ENCODE measurements around the gene SELENOP.

SELENOP gene

GRCh38 chr5:42791151-42791550 is 20.5 kb downstream of the SELENOP start:
- H3K9me3 ChIP-seq (ENCODE audit: control extremely low read depth in 1 of 5, control insufficient read depth in 4 of 5, insufficient read depth in 2 of 5, low read depth in 1 of 5, low read length in 4 of 5), result peaks cover 2 to 38% (median 7%) of the 10 kb centered on the region in 5 experiments
- CTCF ChIA-PET, result interaction anchor here (1.0 kb wide), 1 partner anchor 1541 kb away, joined by 3 read pairs; no protein-coding TSS in a partner anchor
- POLR2A ChIA-PET, result no interaction called here
- H3K27ac ChIP-seq (ENCODE audit: insufficient read depth in 1 of 2, low read depth in 1 of 2, low read length in 2 of 2, poor library complexity in 1 of 2, severe bottlenecking in 2 of 2), result no peak overlapping the region
- H3K36me3 ChIP-seq (ENCODE audit: control insufficient read depth in 4 of 4, insufficient read depth in 4 of 4, low read length in 3 of 4), result peaks cover 0 to 24% (median 0%) of the 10 kb centered on the region in 4 experiments
- no peak for DNase-seq
- no peak overlapping the region for H3K4me3 ChIP-seq (ENCODE audit: control insufficient read depth in 1 of 7, extremely low read depth in 1 of 7, insufficient read depth in 4 of 7, low read depth in 2 of 7, low read length in 6 of 7)
- no peaks in the 10 kb centered on the region for H3K4me1 ChIP-seq (ENCODE audit: control extremely low read depth in 1 of 4, control insufficient read depth in 4 of 4, insufficient read depth in 4 of 4, low read length in 3 of 4)
- no peaks in the 10 kb centered on the region for H3K27me3 ChIP-seq (replicated peaks in 2 of 5; ENCODE audit: control insufficient read depth in 4 of 5, insufficient read depth in 5 of 5, low read length in 4 of 5)

- H3K4me3 ChIP-seq (ENCODE audit: control insufficient read depth in 1 of 7, extremely low read depth in 1 of 7, insufficient read depth in 4 of 7, low read depth in 2 of 7, low read length in 6 of 7), result no peak overlapping the region
- DNase-seq, result no peak
- ChIA-PET POLR2A (no interaction called here), CTCF (no interaction called here)
- peaks cover 0 to 24% (median 0%) of the 10 kb centered on the region in 4 experiments for H3K36me3 ChIP-seq (ENCODE audit: control insufficient read depth in 4 of 4, insufficient read depth in 4 of 4, low read length in 3 of 4)
- 100% methylated on average over 1 of the region's 1 CpG for WGBS (ENCODE audit: insufficient coverage)
- no peaks in the 10 kb centered on the region for H3K27me3 ChIP-seq (replicated peaks in 2 of 5; ENCODE audit: control insufficient read depth in 4 of 5, insufficient read depth in 5 of 5, low read length in 4 of 5)
- peaks cover 2 to 38% (median 7%) of the 10 kb centered on the region in 5 experiments for H3K9me3 ChIP-seq (ENCODE audit: control extremely low read depth in 1 of 5, control insufficient read depth in 4 of 5, insufficient read depth in 2 of 5, low read depth in 1 of 5, low read length in 4 of 5)
- no peak overlapping the region for H3K27ac ChIP-seq (ENCODE audit: insufficient read depth in 1 of 2, low read depth in 1 of 2, low read length in 2 of 2, poor library complexity in 1 of 2, severe bottlenecking in 2 of 2)
- no peaks in the 10 kb centered on the region for H3K4me1 ChIP-seq (ENCODE audit: control extremely low read depth in 1 of 4, control insufficient read depth in 4 of 4, insufficient read depth in 4 of 4, low read length in 3 of 4)
Observed at GRCh38 chr5:42787845-42788244, 23.8 kb downstream of the SELENOP start.

GRCh38 chr5:42787073-42787472 is 24.6 kb downstream of the SELENOP start:
- Histone ChIP-seq H3K36me3 (ENCODE audit: control insufficient read depth in 4 of 4, insufficient read depth in 4 of 4, low read length in 3 of 4) (peaks cover 0 to 19% (median 0%) of the 10 kb centered on the region in 4 experiments), H3K27me3 (replicated peaks in 2 of 5; ENCODE audit: control insufficient read depth in 4 of 5, insufficient read depth in 5 of 5, low read length in 4 of 5) (no peaks in the 10 kb centered on the region), H3K4me1 (ENCODE audit: control extremely low read depth in 1 of 4, control insufficient read depth in 4 of 4, insufficient read depth in 4 of 4, low read length in 3 of 4) (no peaks in the 10 kb centered on the region), H3K9me3 (ENCODE audit: control extremely low read depth in 1 of 5, control insufficient read depth in 4 of 5, insufficient read depth in 2 of 5, low read depth in 1 of 5, low read length in 4 of 5) (peaks cover 1 to 38% (median 7%) of the 10 kb centered on the region in 5 experiments), H3K27ac (ENCODE audit: insufficient read depth in 1 of 2, low read depth in 1 of 2, low read length in 2 of 2, poor library complexity in 1 of 2, severe bottlenecking in 2 of 2) (no peak overlapping the region), H3K4me3 (ENCODE audit: control insufficient read depth in 1 of 7, extremely low read depth in 1 of 7, insufficient read depth in 4 of 7, low read depth in 2 of 7, low read length in 6 of 7) (no peak overlapping the region)
- POLR2A ChIA-PET, result no interaction called here
- DNase-seq, result no peak
- CTCF ChIA-PET, result no interaction called here

GRCh38 chr5:42785756-42786155 is 25.9 kb downstream of the SELENOP start:
- ChIA-PET POLR2A (no interaction called here), CTCF (interaction anchor here (1.0 kb wide), 1 partner anchor 24 kb away, joined by 3 read pairs; no protein-coding TSS in a partner anchor)
- 100% methylated on average over 3 of the region's 4 CpGs for WGBS (ENCODE audit: insufficient coverage)
- H3K4me1 ChIP-seq (ENCODE audit: control extremely low read depth in 1 of 4, control insufficient read depth in 4 of 4, insufficient read depth in 4 of 4, low read length in 3 of 4), result no peaks in the 10 kb centered on the region
- no peak overlapping the region for H3K4me3 ChIP-seq (ENCODE audit: control insufficient read depth in 1 of 7, extremely low read depth in 1 of 7, insufficient read depth in 4 of 7, low read depth in 2 of 7, low read length in 6 of 7)
- H3K9me3 ChIP-seq (ENCODE audit: control extremely low read depth in 1 of 5, control insufficient read depth in 4 of 5, insufficient read depth in 2 of 5, low read depth in 1 of 5, low read length in 4 of 5), result peaks cover 0 to 35% (median 7%) of the 10 kb centered on the region in 5 experiments
- H3K36me3 ChIP-seq (ENCODE audit: control insufficient read depth in 4 of 4, insufficient read depth in 4 of 4, low read length in 3 of 4), result peaks cover 0 to 19% (median 0%) of the 10 kb centered on the region in 4 experiments
- no peak for DNase-seq
- no peaks in the 10 kb centered on the region for H3K27me3 ChIP-seq (replicated peaks in 2 of 5; ENCODE audit: control insufficient read depth in 4 of 5, insufficient read depth in 5 of 5, low read length in 4 of 5)
- no peak overlapping the region for H3K27ac ChIP-seq (ENCODE audit: insufficient read depth in 1 of 2, low read depth in 1 of 2, low read length in 2 of 2, poor library complexity in 1 of 2, severe bottlenecking in 2 of 2)

- ChIA-PET CTCF (no interaction called here), POLR2A (no interaction called here)
- Histone ChIP-seq H3K27me3 (replicated peaks in 2 of 5; ENCODE audit: control insufficient read depth in 4 of 5, insufficient read depth in 5 of 5, low read length in 4 of 5) (no peaks in the 10 kb centered on the region), H3K4me1 (ENCODE audit: control extremely low read depth in 1 of 4, control insufficient read depth in 4 of 4, insufficient read depth in 4 of 4, low read length in 3 of 4) (no peaks in the 10 kb centered on the region), H3K9me3 (ENCODE audit: control extremely low read depth in 1 of 5, control insufficient read depth in 4 of 5, insufficient read depth in 2 of 5, low read depth in 1 of 5, low read length in 4 of 5) (peaks cover 0 to 33% (median 4%) of the 10 kb centered on the region in 5 experiments), H3K36me3 (ENCODE audit: control insufficient read depth in 4 of 4, insufficient read depth in 4 of 4, low read length in 3 of 4) (peaks cover 0 to 13% (median 0%) of the 10 kb centered on the region in 4 experiments), H3K27ac (ENCODE audit: insufficient read depth in 1 of 2, low read depth in 1 of 2, low read length in 2 of 2, poor library complexity in 1 of 2, severe bottlenecking in 2 of 2) (no peak overlapping the region), H3K4me3 (ENCODE audit: control insufficient read depth in 1 of 7, extremely low read depth in 1 of 7, insufficient read depth in 4 of 7, low read depth in 2 of 7, low read length in 6 of 7) (no peak overlapping the region)
- no peak for DNase-seq
- WGBS (ENCODE audit: insufficient coverage), result no CpG with 5 or more reads among the region's 1 CpG
Observed at GRCh38 chr5:42784132-42784531, 27.6 kb downstream of the SELENOP start.

- H3K4me3 ChIP-seq (ENCODE audit: control insufficient read depth in 1 of 7, extremely low read depth in 1 of 7, insufficient read depth in 4 of 7, low read depth in 2 of 7, low read length in 6 of 7), result no peak overlapping the region
- ChIA-PET POLR2A (no interaction called here), CTCF (no interaction called here)
- H3K27me3 ChIP-seq (replicated peaks in 2 of 5; ENCODE audit: control insufficient read depth in 4 of 5, insufficient read depth in 5 of 5, low read length in 4 of 5), result no peaks in the 10 kb centered on the region
- DNase-seq, result no peak
- peaks cover 0 to 14% (median 0%) of the 10 kb centered on the region in 5 experiments for H3K9me3 ChIP-seq (ENCODE audit: control extremely low read depth in 1 of 5, control insufficient read depth in 4 of 5, insufficient read depth in 2 of 5, low read depth in 1 of 5, low read length in 4 of 5)
- peaks cover 0 to 8% (median 0%) of the 10 kb centered on the region in 4 experiments for H3K36me3 ChIP-seq (ENCODE audit: control insufficient read depth in 4 of 4, insufficient read depth in 4 of 4, low read length in 3 of 4)
- no peaks in the 10 kb centered on the region for H3K4me1 ChIP-seq (ENCODE audit: control extremely low read depth in 1 of 4, control insufficient read depth in 4 of 4, insufficient read depth in 4 of 4, low read length in 3 of 4)
- WGBS (ENCODE audit: insufficient coverage), result 100% methylated on average over 1 of the region's 1 CpG
- H3K27ac ChIP-seq (ENCODE audit: insufficient read depth in 1 of 2, low read depth in 1 of 2, low read length in 2 of 2, poor library complexity in 1 of 2, severe bottlenecking in 2 of 2), result no peak overlapping the region
Observed at GRCh38 chr5:42781584-42781983, 30.1 kb downstream of the SELENOP start.

- H3K4me3 ChIP-seq (ENCODE audit: control insufficient read depth in 1 of 7, extremely low read depth in 1 of 7, insufficient read depth in 4 of 7, low read depth in 2 of 7, low read length in 6 of 7), result no peak overlapping the region
- H3K27me3 ChIP-seq (replicated peaks in 2 of 5; ENCODE audit: control insufficient read depth in 4 of 5, insufficient read depth in 5 of 5, low read length in 4 of 5), result no peaks in the 10 kb centered on the region
- no CpG with 5 or more reads among the region's 1 CpG for WGBS (ENCODE audit: insufficient coverage)
- CTCF ChIA-PET, result no interaction called here
- no peak for DNase-seq
- no peaks in the 10 kb centered on the region for H3K9me3 ChIP-seq (ENCODE audit: control extremely low read depth in 1 of 5, control insufficient read depth in 4 of 5, insufficient read depth in 2 of 5, low read depth in 1 of 5, low read length in 4 of 5)
- peaks cover 0 to 3% (median 0%) of the 10 kb centered on the region in 4 experiments for H3K36me3 ChIP-seq (ENCODE audit: control insufficient read depth in 4 of 4, insufficient read depth in 4 of 4, low read length in 3 of 4)
- no peaks in the 10 kb centered on the region for H3K4me1 ChIP-seq (ENCODE audit: control extremely low read depth in 1 of 4, control insufficient read depth in 4 of 4, insufficient read depth in 4 of 4, low read length in 3 of 4)
- H3K27ac ChIP-seq (ENCODE audit: insufficient read depth in 1 of 2, low read depth in 1 of 2, low read length in 2 of 2, poor library complexity in 1 of 2, severe bottlenecking in 2 of 2), result no peak overlapping the region
- POLR2A ChIA-PET, result no interaction called here
Observed at GRCh38 chr5:42779083-42779482, 32.6 kb downstream of the SELENOP start.
